Osteoblast (primary cell): ENCODE data around the gene TUBD1. TPM values are rescaled to one million over a fixed set of nuclear protein-coding genes. Genes with fewer than 3 reads are reported as not detected.

Experiments
- DNase-seq: peaks from one replicate; pipeline ENCODE4 v3.0.0; 2011; ENCODE audit warnings: low spot score, mixed read lengths; ENCODE audit not compliant: insufficient read length; ENCODE audit errors: missing footprints
- H2AFZ ChIP-seq: 2 replicates; pipeline ENCODE4 v1.6.0; 2011; ENCODE audit warnings: mild to moderate bottlenecking, low read length
- H3K27ac ChIP-seq: 2 replicates; pipeline ENCODE4 v1.5.1; 2011; ENCODE audit warnings: mild to moderate bottlenecking, low read depth, low read length, moderate library complexity
- H3K27me3 ChIP-seq: 2 replicates; pipeline ENCODE4 v1.6.0; 2012; ENCODE audit warnings: mild to moderate bottlenecking, control low read depth, inconsistent platforms, low read length, moderate library complexity; ENCODE audit not compliant: insufficient read depth
- H3K36me3 ChIP-seq: 2 replicates; pipeline ENCODE4 v1.5.1; 2011; ENCODE audit warnings: mild to moderate bottlenecking, low read length, control low read depth, moderate library complexity; ENCODE audit not compliant: insufficient read depth
- H3K4me1 ChIP-seq: 2 replicates; pipeline ENCODE4 v1.5.1; 2011; ENCODE audit warnings: mild to moderate bottlenecking, low read length, control low read depth, moderate library complexity; ENCODE audit not compliant: insufficient read depth
- H3K4me2 ChIP-seq: 2 replicates; pipeline ENCODE4 v1.6.0; 2011; ENCODE audit warnings: mild to moderate bottlenecking, low read length; ENCODE audit not compliant: insufficient read depth
- H3K4me3 ChIP-seq: fragments of 200-600 bp; sonication (generic); 3 replicates; pipeline ENCODE4 v1.5.1; 2012; ENCODE audit warnings: mild to moderate bottlenecking, low read length, inconsistent platforms; ENCODE audit not compliant: insufficient read depth
- H3K79me2 ChIP-seq: 2 replicates; pipeline ENCODE4 v1.6.0; 2012; ENCODE audit warnings: mild to moderate bottlenecking, low read length, control low read depth, inconsistent platforms; ENCODE audit not compliant: insufficient read depth
- H3K9me3 ChIP-seq: 2 replicates; pipeline ENCODE4 v1.5.1; 2011; ENCODE audit warnings: low read depth, low read length, control low read depth
- H4K20me1 ChIP-seq: 2 replicates; pipeline ENCODE4 v1.6.0; 2012; ENCODE audit warnings: mild to moderate bottlenecking, low read length, control low read depth; ENCODE audit not compliant: insufficient read depth
- total RNA-seq: library from RNA; depleted of rRNA; stranded (reverse); fragments of >200 nt; gene quantifications from 2 replicates; pipeline ENCODE4 v1.2.3, GENCODE V29; 2012
- TF ChIP-seq, protein P1 (sequence below): IDR thresholded peaks from 2 replicates; pipeline ENCODE4 v1.5.1; 2011; ENCODE audit warnings: mild to moderate bottlenecking, low read depth, low read length, moderate library complexity; ENCODE audit errors: extremely low read depth

Gene TUBD1
- total RNA-seq, 1 donor = 4.0 TPM

DNA sequence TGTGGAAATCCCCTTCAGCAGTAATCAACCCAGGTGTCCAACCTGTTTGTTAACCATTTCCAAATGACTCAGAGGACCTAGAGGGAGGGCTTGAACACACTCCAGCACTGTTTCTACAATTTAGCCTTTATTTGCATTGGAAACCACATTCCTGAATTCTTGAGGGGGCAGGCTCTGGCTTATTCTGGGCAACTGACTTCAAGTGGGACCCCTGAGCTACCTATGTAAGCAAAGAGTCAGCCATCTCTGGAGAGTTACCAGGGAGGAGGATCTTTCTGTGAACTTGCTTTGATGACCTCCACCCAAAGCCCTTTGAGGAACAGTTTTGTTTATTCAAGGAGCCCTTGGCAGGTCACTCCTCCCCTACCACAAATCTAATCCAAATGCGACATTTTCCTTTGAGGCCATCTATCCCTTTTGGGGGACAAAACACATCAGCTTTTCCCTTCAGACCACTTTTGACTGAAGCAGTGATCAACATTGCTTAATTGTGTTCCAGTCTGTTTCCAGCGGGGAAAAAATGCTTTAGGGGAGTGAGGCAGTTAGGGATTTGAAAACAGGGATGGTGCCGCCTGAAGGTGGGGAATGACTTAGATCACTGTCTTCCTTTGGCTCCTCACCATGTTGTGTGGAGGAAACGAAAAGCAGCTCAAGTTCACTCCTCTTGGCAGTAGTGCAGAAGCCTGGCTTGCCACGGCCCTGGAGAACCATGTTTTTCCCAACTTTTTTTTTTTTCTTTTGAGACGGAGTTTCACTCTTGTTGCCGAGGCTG lies 46.2 kb downstream of the TUBD1 start:
- Histone ChIP-seq H2AFZ (no peak overlapping the region), H3K4me2 (peak overlapping the region; percentile 70), H3K4me1 (peaks cover 37% of the 10 kb centered on the region), H3K9me3 (no peaks in the 10 kb centered on the region), H3K36me3 (no peaks in the 10 kb centered on the region), H3K79me2 (peaks cover 3% of the 10 kb centered on the region), H3K4me3 (peak overlapping the region; percentile 41), H4K20me1 (no peaks in the 10 kb centered on the region), H3K27ac (peak overlapping the region; percentile 99), H3K27me3 (no peaks in the 10 kb centered on the region)
- DNase-seq = peak; percentile 71
- TF ChIP-seq, protein P1, sequence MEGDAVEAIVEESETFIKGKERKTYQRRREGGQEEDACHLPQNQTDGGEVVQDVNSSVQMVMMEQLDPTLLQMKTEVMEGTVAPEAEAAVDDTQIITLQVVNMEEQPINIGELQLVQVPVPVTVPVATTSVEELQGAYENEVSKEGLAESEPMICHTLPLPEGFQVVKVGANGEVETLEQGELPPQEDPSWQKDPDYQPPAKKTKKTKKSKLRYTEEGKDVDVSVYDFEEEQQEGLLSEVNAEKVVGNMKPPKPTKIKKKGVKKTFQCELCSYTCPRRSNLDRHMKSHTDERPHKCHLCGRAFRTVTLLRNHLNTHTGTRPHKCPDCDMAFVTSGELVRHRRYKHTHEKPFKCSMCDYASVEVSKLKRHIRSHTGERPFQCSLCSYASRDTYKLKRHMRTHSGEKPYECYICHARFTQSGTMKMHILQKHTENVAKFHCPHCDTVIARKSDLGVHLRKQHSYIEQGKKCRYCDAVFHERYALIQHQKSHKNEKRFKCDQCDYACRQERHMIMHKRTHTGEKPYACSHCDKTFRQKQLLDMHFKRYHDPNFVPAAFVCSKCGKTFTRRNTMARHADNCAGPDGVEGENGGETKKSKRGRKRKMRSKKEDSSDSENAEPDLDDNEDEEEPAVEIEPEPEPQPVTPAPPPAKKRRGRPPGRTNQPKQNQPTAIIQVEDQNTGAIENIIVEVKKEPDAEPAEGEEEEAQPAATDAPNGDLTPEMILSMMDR = no peak

DNA sequence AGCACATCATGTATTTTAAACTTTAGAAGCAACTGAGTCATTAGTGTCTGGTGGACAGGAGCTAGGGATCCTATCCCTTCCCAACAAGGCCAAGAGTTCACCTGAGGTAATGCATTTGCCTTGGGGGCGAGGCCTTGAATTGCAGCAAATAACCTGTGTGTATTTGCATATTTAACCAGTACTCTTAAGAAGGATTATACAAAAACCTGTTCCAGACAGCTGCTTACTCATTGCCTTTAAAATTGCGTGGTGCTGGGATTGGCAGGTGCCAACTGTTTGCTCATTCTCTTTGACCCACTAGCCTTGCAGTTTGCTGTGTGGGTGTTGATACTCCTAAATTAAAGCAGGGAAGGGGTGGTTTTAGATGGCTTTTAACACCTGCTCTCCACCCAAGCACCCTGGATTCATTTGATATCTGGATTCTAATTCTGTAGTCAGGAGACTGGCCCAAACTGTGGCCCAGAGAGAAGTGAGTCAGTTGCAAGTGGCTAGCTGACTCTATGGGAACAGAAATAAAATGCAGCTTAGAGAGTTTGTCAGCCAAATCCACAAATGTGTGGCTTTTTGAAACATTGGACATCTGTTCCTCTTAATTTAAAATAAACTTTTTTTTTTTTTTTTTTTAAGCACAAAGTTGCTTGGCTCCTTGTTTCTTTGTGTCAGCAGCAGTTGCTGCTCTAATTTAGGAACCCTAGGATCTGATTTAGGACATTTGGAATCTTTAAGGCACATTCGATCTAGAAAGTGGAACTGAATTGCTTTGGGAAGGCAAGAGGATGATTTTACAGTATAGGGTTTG lies 46.9 kb downstream of the TUBD1 start:
- Histone ChIP-seq H3K4me1 (peaks cover 32% of the 10 kb centered on the region), H3K4me2 (peak overlapping the region; percentile 70)
- no peak for DNase-seq

DNA sequence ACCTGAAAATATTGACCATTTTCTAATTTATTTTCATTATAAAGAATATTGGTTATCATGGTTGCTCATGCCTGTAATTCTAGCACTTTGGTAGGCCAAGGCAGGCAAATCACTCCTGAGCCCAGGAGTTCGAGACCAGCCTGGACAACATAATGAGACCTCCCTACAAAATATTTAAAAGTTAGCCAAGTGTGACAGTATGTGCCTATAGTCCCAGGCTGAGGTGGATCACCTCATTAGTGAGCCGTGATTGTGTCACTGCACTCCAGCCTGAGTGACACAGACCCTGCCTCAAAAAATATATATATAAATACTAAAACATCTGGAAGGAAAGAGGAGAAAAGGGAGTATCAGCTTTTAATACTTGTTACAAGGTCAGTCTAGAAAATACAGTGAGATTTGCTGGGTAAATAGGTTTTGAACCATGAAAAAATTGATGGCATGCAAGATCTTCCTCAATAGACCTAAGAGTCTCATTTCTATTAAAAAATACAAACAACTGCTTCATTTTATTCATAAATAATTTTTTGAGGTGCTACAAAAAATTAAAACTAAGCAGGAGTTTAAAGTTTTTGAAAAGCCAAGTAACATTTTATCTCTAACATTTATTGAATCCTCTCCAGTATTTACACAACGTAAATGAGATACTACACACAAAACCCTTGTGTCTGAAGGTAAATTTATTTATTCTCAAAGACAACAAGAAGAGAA lies 47.7 kb downstream of the TUBD1 start:
- H4K20me1 ChIP-seq = no peaks in the 10 kb centered on the region
- DNase-seq = no peak
- peaks cover 32% of the 10 kb centered on the region for H3K4me1 ChIP-seq
- H2AFZ ChIP-seq = no peak overlapping the region
- H3K4me3 ChIP-seq = no peak overlapping the region
- H3K4me2 ChIP-seq = peak overlapping the region; percentile 70
- H3K27ac ChIP-seq = peak overlapping the region; percentile 99
- peaks cover 16% of the 10 kb centered on the region for H3K79me2 ChIP-seq
- no peaks in the 10 kb centered on the region for H3K9me3 ChIP-seq
- no peaks in the 10 kb centered on the region for H3K27me3 ChIP-seq
- TF ChIP-seq, protein P1 = no peak
- H3K36me3 ChIP-seq = peaks cover 14% of the 10 kb centered on the region

More for the DNA sequence above, 46.9 kb downstream of the TUBD1 start:
- Histone ChIP-seq H4K20me1 (no peaks in the 10 kb centered on the region), H3K4me3 (no peak overlapping the region), H3K79me2 (peaks cover 9% of the 10 kb centered on the region), H3K36me3 (peaks cover 7% of the 10 kb centered on the region), H3K9me3 (no peaks in the 10 kb centered on the region), H3K27ac (peak overlapping the region; percentile 99), H3K27me3 (no peaks in the 10 kb centered on the region), H2AFZ (no peak overlapping the region)
- TF ChIP-seq, protein P1 = no peak
